ENCODE data around the gene BCAS3.
"Not testable (repeated sequence)": the region's sequence is repeated elsewhere in the genome, so short reads cannot be mapped to it uniquely, and the experiment has no call there.

Gene BCAS3

DNA sequence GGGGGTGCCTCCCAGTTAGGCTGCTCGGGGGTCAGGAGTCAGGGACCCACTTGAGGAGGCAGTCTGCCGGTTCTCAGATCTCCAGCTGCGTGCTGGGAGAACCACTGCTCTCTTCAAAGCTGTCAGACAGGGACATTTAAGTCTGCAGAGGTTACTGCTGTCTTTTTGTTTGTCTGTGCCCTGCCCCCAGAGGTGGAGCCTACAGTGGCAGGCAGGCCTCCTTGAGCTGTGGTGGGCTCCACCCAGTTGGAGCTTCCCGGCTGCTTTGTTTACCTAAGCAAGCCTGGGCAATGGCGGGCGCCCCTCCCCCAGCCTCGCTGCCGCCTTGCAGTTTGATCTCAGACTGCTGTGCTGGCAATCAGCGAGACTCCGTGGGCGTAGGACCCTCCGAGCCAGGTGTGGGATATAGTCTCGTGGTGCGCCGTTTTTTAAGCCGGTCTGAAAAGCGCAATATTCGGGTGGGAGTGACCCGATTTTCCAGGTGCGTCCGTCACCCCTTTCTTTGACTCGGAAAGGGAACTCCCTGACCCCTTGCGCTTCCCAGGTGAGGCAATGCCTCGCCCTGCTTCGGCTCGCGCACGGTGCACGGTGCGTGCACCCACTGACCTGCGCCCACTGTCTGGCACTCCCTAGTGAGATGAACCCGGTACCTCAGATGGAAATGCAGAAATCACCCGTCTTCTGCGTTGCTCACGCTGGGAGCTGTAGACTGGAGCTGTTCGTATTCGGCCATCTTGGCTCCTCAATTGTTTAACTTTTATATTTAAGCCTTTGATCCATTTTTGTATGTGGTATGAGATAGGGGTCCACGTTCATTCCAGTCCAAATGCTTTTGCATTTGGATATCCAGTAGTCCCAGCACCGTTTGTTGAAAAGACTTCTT is 209.3 kb downstream of the BCAS3 start:
- H3K9me3 ChIP-seq (ENCODE audit: control insufficient read depth, low read length); H3K4me3 ChIP-seq (ENCODE audit: insufficient read depth, low read depth, low read length, poor library complexity, severe bottlenecking); H3K27me3 ChIP-seq (replicated peaks; ENCODE audit: control insufficient read depth, insufficient read depth, low read length, poor library complexity, severe bottlenecking); H3K27ac ChIP-seq (ENCODE audit: insufficient read depth, low read length, poor library complexity, severe bottlenecking); H3K4me1 ChIP-seq (ENCODE audit: control insufficient read depth, insufficient read depth, low read length, poor library complexity, severe bottlenecking); DNase-seq; H3K36me3 ChIP-seq (ENCODE audit: control insufficient read depth, insufficient read depth, low read length): not testable (repeated sequence)

GRCh38 chr17:60887614-60888028 is 210.0 kb downstream of the BCAS3 start:
- Histone ChIP-seq H3K27me3 (replicated peaks; ENCODE audit: control insufficient read depth, insufficient read depth, low read length, poor library complexity, severe bottlenecking) (no peaks in the 10 kb centered on the region), H3K36me3 (ENCODE audit: control insufficient read depth, insufficient read depth, low read length) (no peaks in the 10 kb centered on the region), H3K9me3 (ENCODE audit: control insufficient read depth, low read length) (no peaks in the 10 kb centered on the region), H3K27ac (ENCODE audit: insufficient read depth, low read length, poor library complexity, severe bottlenecking) (no peak overlapping the region), H3K4me1 (ENCODE audit: control insufficient read depth, insufficient read depth, low read length, poor library complexity, severe bottlenecking) (no peaks in the 10 kb centered on the region), H3K4me3 (ENCODE audit: insufficient read depth, low read depth, low read length, poor library complexity, severe bottlenecking) (no peak overlapping the region)
- no peak for DNase-seq

DNA sequence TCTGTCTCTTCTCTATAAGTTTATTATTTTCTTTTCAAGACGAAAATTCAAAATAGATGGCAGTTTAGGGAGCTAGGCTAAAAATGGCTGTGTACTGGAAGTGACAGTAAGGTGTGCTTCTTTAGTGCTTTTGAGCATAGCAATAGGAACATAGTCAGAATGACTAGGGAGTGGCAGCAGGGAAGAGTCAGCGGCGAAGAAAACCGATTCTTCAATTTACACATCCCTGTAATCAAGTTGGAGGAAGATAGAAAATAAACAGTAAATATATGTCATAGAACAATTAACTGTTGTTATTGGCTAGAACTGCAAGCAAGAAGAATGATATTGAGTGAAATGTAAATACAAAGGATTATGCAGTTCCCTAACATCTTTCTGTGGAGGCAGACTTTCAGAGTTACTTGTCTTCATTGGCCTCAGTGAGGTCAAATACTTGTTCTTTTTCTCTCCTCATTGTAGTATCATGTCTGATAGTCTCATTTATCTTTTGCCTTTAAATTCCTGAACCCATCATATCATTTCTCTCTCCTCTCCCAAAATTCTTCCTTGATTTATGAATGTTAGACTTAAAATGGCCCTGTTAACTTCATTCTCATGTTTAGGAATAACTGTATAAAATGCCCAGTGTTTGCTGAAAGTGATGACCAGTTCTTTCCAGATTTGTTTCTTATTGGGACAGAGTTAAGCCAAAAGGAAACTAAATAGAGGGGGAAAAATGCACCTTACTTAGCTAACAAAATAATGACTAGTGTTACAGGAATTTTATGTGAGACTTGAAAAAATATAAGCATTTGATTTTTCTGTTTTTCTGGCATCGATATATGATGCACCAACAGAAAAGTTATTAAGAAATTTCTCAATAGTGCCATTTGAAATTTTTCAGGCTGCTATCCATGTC is 211.4 kb downstream of the BCAS3 start:
- Histone ChIP-seq H3K27ac (ENCODE audit: insufficient read depth, low read length, poor library complexity, severe bottlenecking) (no peak overlapping the region), H3K9me3 (ENCODE audit: control insufficient read depth, low read length) (no peaks in the 10 kb centered on the region), H3K27me3 (replicated peaks; ENCODE audit: control insufficient read depth, insufficient read depth, low read length, poor library complexity, severe bottlenecking) (no peaks in the 10 kb centered on the region), H3K36me3 (ENCODE audit: control insufficient read depth, insufficient read depth, low read length) (no peaks in the 10 kb centered on the region), H3K4me1 (ENCODE audit: control insufficient read depth, insufficient read depth, low read length, poor library complexity, severe bottlenecking) (no peaks in the 10 kb centered on the region), H3K4me3 (ENCODE audit: insufficient read depth, low read depth, low read length, poor library complexity, severe bottlenecking) (no peak overlapping the region)
- no peak for DNase-seq

DNA sequence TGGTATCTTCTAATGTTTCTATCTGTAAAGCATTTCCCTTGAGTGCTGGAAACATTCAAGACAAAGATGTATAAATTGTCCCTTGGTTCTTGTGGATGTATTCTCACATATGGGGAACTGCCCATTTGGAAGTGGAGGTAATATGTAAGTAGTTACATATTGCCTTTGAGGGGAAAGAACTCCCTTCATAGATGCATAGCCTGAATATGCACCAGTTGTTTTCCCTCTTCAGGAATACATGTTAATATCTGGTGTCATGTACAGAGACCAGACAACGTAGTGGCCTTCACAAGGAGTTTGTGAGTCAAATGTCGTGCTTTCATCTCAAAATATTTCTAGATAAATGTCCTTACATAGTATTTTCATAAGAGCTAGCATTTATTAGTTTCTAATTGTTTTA is 213.5 kb downstream of the BCAS3 start:
- no peaks in the 10 kb centered on the region for H3K4me1 ChIP-seq (ENCODE audit: control insufficient read depth, insufficient read depth, low read length, poor library complexity, severe bottlenecking)

DNA sequence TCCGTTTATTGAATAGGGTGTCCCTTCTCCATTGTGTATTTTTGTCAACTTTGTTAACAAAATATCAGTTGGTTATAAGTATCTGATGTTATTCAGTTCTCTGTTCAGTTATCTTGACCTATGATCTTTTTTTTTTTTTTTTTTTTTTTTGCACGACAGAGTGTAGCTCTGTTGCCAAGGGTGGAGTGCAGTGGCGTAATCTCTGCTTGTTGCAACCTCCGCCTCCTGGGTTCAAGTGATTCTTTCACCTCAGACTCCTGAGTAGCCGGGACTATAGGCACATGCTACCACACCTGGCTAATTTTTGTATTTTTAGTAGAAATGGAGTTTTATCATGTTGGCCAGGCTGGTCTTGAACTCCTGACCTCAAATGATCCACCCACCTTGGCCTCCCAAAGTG is 215.8 kb downstream of the BCAS3 start:
- peaks cover 8% of the 10 kb centered on the region for H3K9me3 ChIP-seq (ENCODE audit: control insufficient read depth, low read length)
- no peaks in the 10 kb centered on the region for H3K27me3 ChIP-seq (replicated peaks; ENCODE audit: control insufficient read depth, insufficient read depth, low read length, poor library complexity, severe bottlenecking)
- H3K4me3 ChIP-seq (ENCODE audit: insufficient read depth, low read depth, low read length, poor library complexity, severe bottlenecking): no peak overlapping the region
- no peak for DNase-seq
- H3K36me3 ChIP-seq (ENCODE audit: control insufficient read depth, insufficient read depth, low read length): no peaks in the 10 kb centered on the region
- H3K4me1 ChIP-seq (ENCODE audit: control insufficient read depth, insufficient read depth, low read length, poor library complexity, severe bottlenecking): no peaks in the 10 kb centered on the region
- H3K27ac ChIP-seq (ENCODE audit: insufficient read depth, low read length, poor library complexity, severe bottlenecking): no peak overlapping the region

More for the DNA sequence above, 213.5 kb downstream of the BCAS3 start:
- H3K36me3 ChIP-seq (ENCODE audit: control insufficient read depth, insufficient read depth, low read length): no peaks in the 10 kb centered on the region
- H3K27me3 ChIP-seq (replicated peaks; ENCODE audit: control insufficient read depth, insufficient read depth, low read length, poor library complexity, severe bottlenecking): no peaks in the 10 kb centered on the region
- no peaks in the 10 kb centered on the region for H3K9me3 ChIP-seq (ENCODE audit: control insufficient read depth, low read length)
- H3K27ac ChIP-seq (ENCODE audit: insufficient read depth, low read length, poor library complexity, severe bottlenecking): no peak overlapping the region
- no peak overlapping the region for H3K4me3 ChIP-seq (ENCODE audit: insufficient read depth, low read depth, low read length, poor library complexity, severe bottlenecking)
- no peak for DNase-seq

DNA sequence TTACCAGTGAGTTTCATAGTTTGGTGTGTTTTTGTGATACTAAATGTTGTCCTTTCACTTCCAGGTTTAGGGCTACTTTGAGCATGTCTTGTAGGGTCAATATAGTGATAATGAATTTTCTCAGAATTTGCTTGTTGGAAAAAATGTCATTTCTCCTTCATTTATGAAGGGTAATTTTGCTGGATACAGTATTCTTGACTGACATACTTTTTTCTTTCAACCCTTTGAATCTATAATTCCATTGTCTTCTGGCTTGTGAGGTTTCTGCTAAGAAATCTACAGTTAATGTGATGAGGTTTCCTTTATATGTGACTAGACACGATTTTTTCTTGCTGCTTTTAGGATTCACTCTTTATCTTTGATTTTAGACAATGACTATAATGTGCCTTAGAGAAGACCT is 219.3 kb downstream of the BCAS3 start:
- H3K4me3 ChIP-seq (ENCODE audit: insufficient read depth, low read depth, low read length, poor library complexity, severe bottlenecking): no peak overlapping the region
- H3K27ac ChIP-seq (ENCODE audit: insufficient read depth, low read length, poor library complexity, severe bottlenecking): no peak overlapping the region
- peaks cover 8% of the 10 kb centered on the region for H3K9me3 ChIP-seq (ENCODE audit: control insufficient read depth, low read length)

GRCh38 chr17:60899115-60899514 is 221.5 kb downstream of the BCAS3 start:
- Histone ChIP-seq H3K27ac (ENCODE audit: insufficient read depth, low read length, poor library complexity, severe bottlenecking) (no peak overlapping the region), H3K27me3 (replicated peaks; ENCODE audit: control insufficient read depth, insufficient read depth, low read length, poor library complexity, severe bottlenecking) (no peaks in the 10 kb centered on the region)

More for the DNA sequence above, 219.3 kb downstream of the BCAS3 start:
- DNase-seq: no peak
- H3K36me3 ChIP-seq (ENCODE audit: control insufficient read depth, insufficient read depth, low read length): no peaks in the 10 kb centered on the region
- no peaks in the 10 kb centered on the region for H3K27me3 ChIP-seq (replicated peaks; ENCODE audit: control insufficient read depth, insufficient read depth, low read length, poor library complexity, severe bottlenecking)
- no peaks in the 10 kb centered on the region for H3K4me1 ChIP-seq (ENCODE audit: control insufficient read depth, insufficient read depth, low read length, poor library complexity, severe bottlenecking)

GRCh38 chr17:60900688-60901087 is 223.0 kb downstream of the BCAS3 start:
- no peaks in the 10 kb centered on the region for H3K27me3 ChIP-seq (replicated peaks; ENCODE audit: control insufficient read depth, insufficient read depth, low read length, poor library complexity, severe bottlenecking)
- DNase-seq: no peak
- H3K4me3 ChIP-seq (ENCODE audit: insufficient read depth, low read depth, low read length, poor library complexity, severe bottlenecking): no peak overlapping the region
- H3K4me1 ChIP-seq (ENCODE audit: control insufficient read depth, insufficient read depth, low read length, poor library complexity, severe bottlenecking): no peaks in the 10 kb centered on the region
- peaks cover 4% of the 10 kb centered on the region for H3K36me3 ChIP-seq (ENCODE audit: control insufficient read depth, insufficient read depth, low read length)
- H3K9me3 ChIP-seq (ENCODE audit: control insufficient read depth, low read length): peaks cover 8% of the 10 kb centered on the region
- no peak overlapping the region for H3K27ac ChIP-seq (ENCODE audit: insufficient read depth, low read length, poor library complexity, severe bottlenecking)

More at GRCh38 chr17:60899115-60899514, 221.5 kb downstream of the BCAS3 start:
- Histone ChIP-seq H3K36me3 (ENCODE audit: control insufficient read depth, insufficient read depth, low read length) (no peaks in the 10 kb centered on the region), H3K9me3 (ENCODE audit: control insufficient read depth, low read length) (peaks cover 8% of the 10 kb centered on the region), H3K4me1 (ENCODE audit: control insufficient read depth, insufficient read depth, low read length, poor library complexity, severe bottlenecking) (no peaks in the 10 kb centered on the region), H3K4me3 (ENCODE audit: insufficient read depth, low read depth, low read length, poor library complexity, severe bottlenecking) (no peak overlapping the region)
- no peak for DNase-seq

GRCh38 chr17:60901242-60901641 is 223.6 kb downstream of the BCAS3 start:
- no peaks in the 10 kb centered on the region for H3K27me3 ChIP-seq (replicated peaks; ENCODE audit: control insufficient read depth, insufficient read depth, low read length, poor library complexity, severe bottlenecking)
- peaks cover 4% of the 10 kb centered on the region for H3K36me3 ChIP-seq (ENCODE audit: control insufficient read depth, insufficient read depth, low read length)
- H3K4me1 ChIP-seq (ENCODE audit: control insufficient read depth, insufficient read depth, low read length, poor library complexity, severe bottlenecking): no peaks in the 10 kb centered on the region
- no peak overlapping the region for H3K4me3 ChIP-seq (ENCODE audit: insufficient read depth, low read depth, low read length, poor library complexity, severe bottlenecking)
- no peak overlapping the region for H3K27ac ChIP-seq (ENCODE audit: insufficient read depth, low read length, poor library complexity, severe bottlenecking)
- peaks cover 8% of the 10 kb centered on the region for H3K9me3 ChIP-seq (ENCODE audit: control insufficient read depth, low read length)
- DNase-seq: no peak

DNA sequence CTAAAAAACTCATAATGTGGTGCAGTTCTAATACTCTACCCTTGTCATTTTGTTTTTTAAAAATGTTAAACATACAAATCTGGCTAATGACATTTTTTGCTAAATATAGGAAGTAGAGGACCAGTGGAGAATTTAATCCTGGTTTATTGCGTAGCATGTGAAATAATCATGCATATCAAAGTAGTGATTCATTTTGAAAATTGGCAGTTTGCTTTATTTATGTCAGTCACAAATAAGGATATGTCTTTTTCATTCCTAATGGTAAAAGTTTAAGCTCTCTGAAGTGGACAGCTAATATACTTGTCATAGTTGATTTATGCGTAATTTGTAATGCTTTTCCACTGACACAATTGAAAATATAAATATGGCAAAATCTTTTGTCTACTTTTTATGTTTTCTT is 224.2 kb downstream of the BCAS3 start:
- Histone ChIP-seq H3K4me3 (ENCODE audit: insufficient read depth, low read depth, low read length, poor library complexity, severe bottlenecking) (no peak overlapping the region), H3K4me1 (ENCODE audit: control insufficient read depth, insufficient read depth, low read length, poor library complexity, severe bottlenecking) (no peaks in the 10 kb centered on the region), H3K27me3 (replicated peaks; ENCODE audit: control insufficient read depth, insufficient read depth, low read length, poor library complexity, severe bottlenecking) (no peaks in the 10 kb centered on the region), H3K9me3 (ENCODE audit: control insufficient read depth, low read length) (peaks cover 5% of the 10 kb centered on the region), H3K36me3 (ENCODE audit: control insufficient read depth, insufficient read depth, low read length) (peaks cover 4% of the 10 kb centered on the region), H3K27ac (ENCODE audit: insufficient read depth, low read length, poor library complexity, severe bottlenecking) (no peak overlapping the region)
- no peak for DNase-seq

Measured in effector memory CD4-positive, alpha-beta T cell (primary cell).